Activated CD4-positive, alpha-beta memory T cell treated with anti-CD3 and anti-CD28 coated beads for 36 hours (primary cell): Measurements from ENCODE around the gene NIN. TPM values are rescaled to one million over a fixed set of nuclear protein-coding genes. Genes with fewer than 3 reads are reported as not detected.

ENCODE experiments used
- CTCF ChIA-PET: fragments of 350-600 bp; sonication (Branson Sonifier 250); formaldehyde crosslinking; loops from one replicate; lab custom pipeline; 2021; ENCODE audit warnings: antibody characterized with exemption, inconsistent platforms; lab: Charles Lee
- POLR2A ChIA-PET: fragments of 350-600 bp; sonication (Branson Sonifier 250); formaldehyde crosslinking; loops from one replicate; lab custom pipeline; 2021; ENCODE audit warnings: antibody characterized with exemption; lab: Charles Lee
- DNase-seq: peaks from one replicate; pipeline ENCODE4 v3.0.0-alpha.2; 2020
- H3K27ac Mint-ChIP-seq: one replicate; pipeline ENCODE4 v1.8.0; 2021; ENCODE audit warnings: mixed read lengths
- H3K27me3 Mint-ChIP-seq: one replicate; pipeline ENCODE4 v1.8.0; 2021; ENCODE audit warnings: mixed read lengths
- H3K36me3 Mint-ChIP-seq: one replicate; pipeline ENCODE4 v1.8.0; 2021; ENCODE audit warnings: mixed read lengths
- H3K4me1 Mint-ChIP-seq: one replicate; pipeline ENCODE4 v1.8.0; 2021; ENCODE audit warnings: low read depth, mixed read lengths
- H3K4me3 Mint-ChIP-seq: one replicate; pipeline ENCODE4 v1.8.0; 2021; ENCODE audit warnings: mild to moderate bottlenecking, mixed read lengths
- H3K9me3 Mint-ChIP-seq: one replicate; pipeline ENCODE4 v1.8.0; 2021; ENCODE audit warnings: mixed read lengths
- intact Hi-C: fragments of 100-400 bp; cut with micrococcal nuclease; formaldehyde crosslinking; loops from one replicate; pipeline ENCODE4 v1.15.1; 2023
- total RNA-seq, 2 experiments: library from RNA; stranded (reverse); gene quantifications; one replicate each; pipeline ENCODE4 v1.2.3, GENCODE V29; 2021

NIN gene
- total RNA-seq, 2 experiments from 2014 or later: 44.7 to 44.8 TPM

GRCh38 chr14:50837850-50838470 lies 7.0 kb upstream of the NIN start:
- H3K27ac Mint-ChIP-seq: no peak overlapping the region
- peaks cover 25% of the 10 kb centered on the region for H3K4me1 Mint-ChIP-seq
- DNase-seq: no peak
- no peaks in the 10 kb centered on the region for H3K27me3 Mint-ChIP-seq
- ChIA-PET POLR2A (interaction anchor here (1.5 kb wide), 1 partner anchor 21 kb away, joined by 4 read pairs; no protein-coding TSS in a partner anchor), CTCF (interaction anchor here (2.4 kb wide), 1 partner anchor 22 kb away, joined by 13 read pairs; no protein-coding TSS in a partner anchor)
- H3K9me3 Mint-ChIP-seq: no peaks in the 10 kb centered on the region
- H3K4me3 Mint-ChIP-seq: no peak overlapping the region
- intact Hi-C loops: no loop called here
- H3K36me3 Mint-ChIP-seq: no peaks in the 10 kb centered on the region

GRCh38 chr14:50837271-50837670 lies 6.3 kb upstream of the NIN start:
- Mint-ChIP-seq H3K36me3 (no peaks in the 10 kb centered on the region), H3K9me3 (no peaks in the 10 kb centered on the region), H3K4me3 (no peak overlapping the region), H3K4me1 (peaks cover 25% of the 10 kb centered on the region), H3K27ac (no peak overlapping the region), H3K27me3 (no peaks in the 10 kb centered on the region)
- ChIA-PET CTCF (no interaction called here), POLR2A (no interaction called here)
- DNase-seq: no peak
- intact Hi-C loops: no loop called here

GRCh38 chr14:50836515-50836914 lies 5.6 kb upstream of the NIN start:
- Mint-ChIP-seq H3K27ac (no peak overlapping the region), H3K9me3 (no peaks in the 10 kb centered on the region), H3K4me3 (no peak overlapping the region), H3K27me3 (peaks cover 5% of the 10 kb centered on the region), H3K36me3 (no peaks in the 10 kb centered on the region), H3K4me1 (peaks cover 31% of the 10 kb centered on the region)
- ChIA-PET CTCF (no interaction called here), POLR2A (no interaction called here)
- intact Hi-C loops: no loop called here
- no peak for DNase-seq

- intact Hi-C loops: no loop called here
- H3K27me3 Mint-ChIP-seq: peaks cover 6% of the 10 kb centered on the region
- POLR2A ChIA-PET: no interaction called here
- peak; percentile 24 for DNase-seq
- CTCF ChIA-PET: interaction anchor here (1.0 kb wide), 1 partner anchor 25 kb away, joined by 3 read pairs; no protein-coding TSS in a partner anchor
- no peaks in the 10 kb centered on the region for H3K9me3 Mint-ChIP-seq
- H3K4me3 Mint-ChIP-seq: no peak overlapping the region
- peaks cover 2% of the 10 kb centered on the region for H3K36me3 Mint-ChIP-seq
- peak overlapping the region; percentile 43 for H3K27ac Mint-ChIP-seq
- H3K4me1 Mint-ChIP-seq: peaks cover 31% of the 10 kb centered on the region
Measured at GRCh38 chr14:50835280-50835679, 4.3 kb upstream of the NIN start.

GRCh38 chr14:50834802-50835276 lies 3.9 kb upstream of the NIN start:
- H3K36me3 Mint-ChIP-seq: peaks cover 2% of the 10 kb centered on the region
- ChIA-PET CTCF (interaction anchor here (1.0 to 3.3 kb wide), 2 partner anchors 25 to 26 kb away, joined by 3 to 13 read pairs; no protein-coding TSS in a partner anchor), POLR2A (no interaction called here)
- H3K4me1 Mint-ChIP-seq: peaks cover 32% of the 10 kb centered on the region
- H3K27ac Mint-ChIP-seq: peak overlapping the region; percentile 43
- no peak overlapping the region for H3K4me3 Mint-ChIP-seq
- no peak for DNase-seq
- peaks cover 6% of the 10 kb centered on the region for H3K27me3 Mint-ChIP-seq
- H3K9me3 Mint-ChIP-seq: no peaks in the 10 kb centered on the region
- intact Hi-C loops: loop anchor here (5.0 kb wide), 4 partner anchors 98 to 513 kb away; partner anchors contain the start of gene TMX1

GRCh38 chr14:50832935-50833630 lies 2.1 kb upstream of the NIN start:
- H3K27ac Mint-ChIP-seq: no peak overlapping the region
- H3K4me1 Mint-ChIP-seq: peaks cover 41% of the 10 kb centered on the region
- peaks cover 6% of the 10 kb centered on the region for H3K27me3 Mint-ChIP-seq
- intact Hi-C loops: loop anchor here (5.0 kb wide), 4 partner anchors 96 to 511 kb away; partner anchors contain the start of gene TMX1
- no peak for DNase-seq
- POLR2A ChIA-PET: no interaction called here
- CTCF ChIA-PET: interaction anchor here (3.3 kb wide), 1 partner anchor 27 kb away, joined by 13 read pairs; no protein-coding TSS in a partner anchor
- no peak overlapping the region for H3K4me3 Mint-ChIP-seq
- no peaks in the 10 kb centered on the region for H3K9me3 Mint-ChIP-seq
- peaks cover 2% of the 10 kb centered on the region for H3K36me3 Mint-ChIP-seq

- CTCF ChIA-PET: interaction anchor here (3.3 kb wide), 1 partner anchor 28 kb away, joined by 13 read pairs; no protein-coding TSS in a partner anchor
- POLR2A ChIA-PET: no interaction called here
- peaks cover 6% of the 10 kb centered on the region for H3K27me3 Mint-ChIP-seq
- no peaks in the 10 kb centered on the region for H3K9me3 Mint-ChIP-seq
- peaks cover 48% of the 10 kb centered on the region for H3K4me1 Mint-ChIP-seq
- no peak for DNase-seq
- H3K36me3 Mint-ChIP-seq: peaks cover 2% of the 10 kb centered on the region
- peak overlapping the region; percentile 92 for H3K4me3 Mint-ChIP-seq
- intact Hi-C loops: loop anchor here (2.0 to 5.0 kb wide), 6 partner anchors 29 to 509 kb away; partner anchors contain the start of gene TMX1
- peak overlapping the region; percentile 86 for H3K27ac Mint-ChIP-seq
Measured at GRCh38 chr14:50831726-50832168, 785 bp upstream of the NIN start.

GRCh38 chr14:50830044-50830931 lies 674 bp downstream of the NIN start:
- Mint-ChIP-seq H3K36me3 (peaks cover 2% of the 10 kb centered on the region), H3K4me3 (peak overlapping the region; percentile 90), H3K4me1 (peaks cover 54% of the 10 kb centered on the region), H3K27me3 (peaks cover 6% of the 10 kb centered on the region), H3K27ac (peak overlapping the region; percentile 61), H3K9me3 (no peaks in the 10 kb centered on the region)
- CTCF ChIA-PET: interaction anchor here (0.7 to 2.9 kb wide), 5 partner anchors 30 to 509 kb away, joined by 3 to 25 read pairs (median 4); no protein-coding TSS in a partner anchor
- DNase-seq: peak; percentile 74
- POLR2A ChIA-PET: interaction anchor here (0.6 to 1.7 kb wide), 5 partner anchors 12 to 1039 kb away, joined by 3 to 9 read pairs (median 5); partner anchors contain the start of gene SAV1
- intact Hi-C loops: loop anchor here (1.0 to 5.0 kb wide), 8 partner anchors 8 to 508 kb away; partner anchors contain the start of gene TMX1

GRCh38 chr14:50829489-50830043 lies 1.4 kb downstream of the NIN start:
- no peak for DNase-seq
- POLR2A ChIA-PET: interaction anchor here (0.7 to 1.7 kb wide), 7 partner anchors 11 to 161 kb away, joined by 3 to 9 read pairs (median 4); partner anchors contain the start of gene SAV1
- Mint-ChIP-seq H3K9me3 (no peaks in the 10 kb centered on the region), H3K36me3 (peaks cover 2% of the 10 kb centered on the region), H3K27me3 (peaks cover 6% of the 10 kb centered on the region), H3K4me1 (peaks cover 52% of the 10 kb centered on the region), H3K4me3 (peak overlapping the region; percentile 90), H3K27ac (peak overlapping the region; percentile 61)
- intact Hi-C loops: loop anchor here (1.0 to 5.0 kb wide), 8 partner anchors 7 to 507 kb away; partner anchors contain the start of gene TMX1
- CTCF ChIA-PET: interaction anchor here (0.7 to 2.9 kb wide), 5 partner anchors 31 to 509 kb away, joined by 3 to 25 read pairs (median 4); no protein-coding TSS in a partner anchor

GRCh38 chr14:50828721-50829488 lies 2.1 kb downstream of the NIN start:
- no peak for DNase-seq
- Mint-ChIP-seq H3K27ac (no peak overlapping the region), H3K36me3 (peaks cover 2% of the 10 kb centered on the region), H3K9me3 (no peaks in the 10 kb centered on the region), H3K4me1 (peaks cover 56% of the 10 kb centered on the region), H3K27me3 (peaks cover 6% of the 10 kb centered on the region), H3K4me3 (peak overlapping the region; percentile 90)
- intact Hi-C loops: no loop called here
- ChIA-PET POLR2A (interaction anchor here (0.7 to 1.3 kb wide), 6 partner anchors 11 to 102 kb away, joined by 3 to 9 read pairs (median 4); no protein-coding TSS in a partner anchor), CTCF (interaction anchor here (0.7 to 2.9 kb wide), 7 partner anchors 31 to 508 kb away, joined by 3 to 25 read pairs (median 4); no protein-coding TSS in a partner anchor)
